NCI-H2081 (cell line): ENCODE results near the gene PSG6.
"Not testable (repeated sequence)": the region's sequence is repeated elsewhere in the genome, so short reads cannot be mapped to it uniquely, and the experiment has no call there.

Experiments used
- DNase-seq, 2 experiments: peaks; one replicate each; lab custom pipeline; 2025; lab: John Stamatoyannopoulos, UW

PSG6 gene

DNA sequence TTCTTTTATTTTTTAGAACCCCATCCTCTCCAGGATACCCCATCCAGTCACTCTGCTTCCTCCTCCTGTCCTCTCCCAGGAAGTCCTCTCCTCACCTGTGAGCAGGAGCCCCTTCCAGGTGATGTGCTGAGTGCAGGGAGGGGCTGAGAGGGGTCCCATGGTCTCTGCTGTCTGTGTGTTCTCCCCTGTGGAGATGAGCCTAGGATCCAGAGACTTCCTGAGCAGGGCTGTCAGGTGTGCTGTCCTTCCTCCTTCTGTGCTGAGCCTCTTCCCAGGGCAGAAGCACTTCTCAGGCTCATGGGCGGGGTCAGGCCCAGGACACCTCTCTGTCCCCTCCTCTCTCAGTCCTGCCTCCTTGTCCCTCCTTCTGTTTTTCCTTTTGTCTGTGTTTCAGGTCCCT lies at the start of gene PSG6:
PSG6 (minus strand) TSS at position 261 of the 400 bp plus-strand sequence; CDS start at position 159, 102 bp downstream.
- DNase-seq, result not testable (repeated sequence)

DNA sequence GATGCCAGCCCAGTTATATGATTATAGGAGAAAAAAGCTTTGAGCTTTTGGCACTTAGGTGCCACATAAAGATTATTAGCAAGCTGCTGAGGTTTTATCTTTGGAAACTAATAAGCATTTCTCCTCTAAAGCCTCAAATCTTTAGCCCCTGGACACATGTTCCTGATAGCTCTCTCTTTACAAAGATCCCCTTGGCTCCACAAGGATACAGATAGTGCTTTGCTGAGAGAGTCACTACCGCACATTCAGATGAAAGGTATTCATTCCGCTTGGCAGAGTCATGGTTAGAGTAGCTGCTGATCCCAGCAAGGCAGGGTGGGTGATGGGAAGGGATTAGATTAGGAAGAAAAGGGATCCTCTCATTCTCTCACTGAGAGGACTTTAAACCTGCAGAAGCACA lies 47.5 kb upstream of the PSG6 start:
- DNase-seq, result no peak

DNA sequence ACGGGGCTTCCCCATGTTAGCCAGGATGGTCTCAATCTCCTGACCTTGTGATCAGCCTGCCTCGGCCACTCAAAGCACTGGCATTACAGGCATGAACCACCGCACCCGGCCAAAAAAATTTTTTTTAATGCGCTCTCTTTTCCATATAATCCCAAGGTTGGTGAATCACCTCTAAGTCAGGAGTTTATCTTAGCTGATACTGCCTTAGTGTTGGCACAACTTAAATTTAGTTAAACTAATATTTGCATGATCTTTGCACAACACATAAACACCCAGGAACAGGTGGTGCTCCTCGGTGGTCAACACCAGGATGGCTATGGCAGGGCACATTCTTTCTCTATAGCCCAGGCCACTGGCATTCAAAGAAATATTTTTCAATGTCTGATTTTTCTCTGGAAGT lies 43.4 kb upstream of the PSG6 start:
- DNase-seq, result no peak

DNA sequence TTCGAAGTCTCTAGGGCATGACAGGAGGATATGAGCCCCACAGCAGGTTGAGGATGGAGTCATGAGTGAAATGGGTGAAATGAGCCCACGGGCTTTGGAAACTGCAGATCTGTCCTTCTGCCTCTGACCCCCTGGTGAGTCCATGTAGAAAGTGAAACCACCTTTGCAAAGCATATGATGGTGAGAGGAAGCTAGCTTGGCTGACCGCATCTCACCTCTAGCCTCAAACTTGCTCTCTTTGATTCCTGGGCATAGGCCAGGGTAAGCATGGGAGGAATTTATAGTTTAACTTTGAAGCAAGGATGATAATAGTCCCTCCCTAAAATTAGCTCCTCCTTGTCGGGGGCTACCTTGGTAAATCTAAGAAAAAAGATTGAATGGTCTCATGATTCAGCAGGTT lies 34.4 kb upstream of the PSG6 start:
- DNase-seq, result not testable (repeated sequence)

DNA sequence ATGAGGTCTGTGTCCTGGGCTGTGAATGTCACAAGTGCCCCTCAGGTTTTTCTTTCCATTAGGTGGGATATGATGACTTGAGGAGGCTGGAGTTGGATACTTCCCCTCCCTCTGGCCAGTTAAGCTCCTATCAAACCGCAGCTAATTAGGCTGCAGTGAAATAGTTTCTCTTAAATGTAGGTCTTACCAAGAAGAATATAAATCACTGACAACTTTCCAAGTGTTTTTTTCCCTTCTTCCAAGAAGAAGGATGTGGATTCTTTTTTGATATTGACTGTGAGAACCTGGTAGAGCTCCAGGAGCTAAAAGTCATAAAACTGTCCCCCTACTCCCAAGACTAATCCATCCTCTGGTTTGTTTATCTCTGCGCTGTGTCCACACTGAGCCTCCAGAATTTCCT lies 33.8 kb upstream of the PSG6 start:
- DNase-seq, result not testable (repeated sequence)

DNA sequence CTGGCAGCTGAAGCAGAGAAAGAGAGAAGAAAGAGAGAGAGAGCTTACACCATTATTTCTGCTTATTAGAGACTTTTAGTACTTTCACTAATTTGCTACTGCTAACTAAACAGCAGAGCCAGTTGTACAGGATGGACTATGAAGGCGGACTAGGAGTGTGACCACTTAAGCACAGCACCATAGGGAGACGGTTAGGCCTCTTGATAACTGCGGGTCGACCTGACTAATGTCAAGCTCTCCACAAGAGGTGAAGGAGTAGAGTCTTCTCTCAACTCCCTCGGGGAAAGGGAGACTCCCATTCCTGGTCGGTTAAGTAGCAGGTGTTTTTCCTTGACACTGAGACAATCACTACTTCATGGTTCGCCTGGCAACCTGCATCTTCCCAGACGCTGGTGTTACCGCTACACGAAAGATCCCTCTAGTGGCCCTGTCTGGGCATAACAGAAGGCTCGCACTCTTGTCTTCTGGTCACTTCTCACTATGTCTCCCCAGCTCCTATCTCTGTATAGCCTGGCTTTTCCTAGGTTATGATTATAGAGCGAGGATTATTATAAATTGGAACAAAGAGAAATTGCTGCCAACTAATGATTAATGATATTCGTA lies 24.6 kb upstream of the PSG6 start:
- DNase-seq, result no peak

DNA sequence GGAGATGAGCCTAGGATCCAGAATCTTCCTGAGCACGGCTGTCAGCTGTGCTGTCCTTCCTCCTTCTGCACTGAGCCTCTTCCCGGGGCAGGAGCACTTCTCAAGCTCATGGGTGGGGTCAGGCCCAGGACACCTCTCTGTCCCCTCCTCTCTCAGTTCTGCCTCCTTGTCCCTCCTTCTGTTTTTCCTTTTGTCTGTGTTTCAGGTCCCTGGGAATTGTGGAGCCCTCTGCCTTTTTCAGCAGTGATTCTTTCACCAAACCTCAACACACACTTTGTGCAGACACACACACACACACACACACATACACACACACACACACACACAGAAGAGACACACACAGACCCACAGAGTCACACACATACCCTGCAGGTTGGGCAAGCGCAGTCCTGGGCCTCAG lies 19.4 kb upstream of the PSG6 start, which contains the start of gene PSG7:
PSG7 (minus strand) TSS at position 101 of the 400 bp plus-strand sequence. CDS start 131 bp downstream, outside the sequence.
- not testable (repeated sequence) for DNase-seq

DNA sequence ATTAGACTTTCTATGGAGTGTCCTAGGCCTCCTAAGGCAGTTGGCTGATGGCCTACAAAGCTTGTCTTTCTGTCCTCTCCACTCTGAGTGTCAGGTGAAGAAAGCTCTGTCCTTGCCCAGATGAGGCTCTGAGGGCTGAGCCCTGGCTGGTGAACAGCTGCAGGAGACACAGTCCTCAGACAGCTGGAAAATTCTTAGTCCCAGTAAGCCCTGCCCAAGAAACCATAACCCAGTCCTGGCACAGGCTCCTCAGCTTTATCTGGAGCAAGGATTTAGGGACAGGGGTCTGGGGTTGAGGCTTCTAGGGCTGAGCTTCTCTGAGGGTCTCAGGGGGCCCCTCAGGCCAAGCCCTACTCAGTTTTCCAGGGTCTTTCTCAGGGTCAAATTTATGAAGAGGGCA lies 17.0 kb upstream of the PSG6 start:
- not testable (repeated sequence) for DNase-seq

DNA sequence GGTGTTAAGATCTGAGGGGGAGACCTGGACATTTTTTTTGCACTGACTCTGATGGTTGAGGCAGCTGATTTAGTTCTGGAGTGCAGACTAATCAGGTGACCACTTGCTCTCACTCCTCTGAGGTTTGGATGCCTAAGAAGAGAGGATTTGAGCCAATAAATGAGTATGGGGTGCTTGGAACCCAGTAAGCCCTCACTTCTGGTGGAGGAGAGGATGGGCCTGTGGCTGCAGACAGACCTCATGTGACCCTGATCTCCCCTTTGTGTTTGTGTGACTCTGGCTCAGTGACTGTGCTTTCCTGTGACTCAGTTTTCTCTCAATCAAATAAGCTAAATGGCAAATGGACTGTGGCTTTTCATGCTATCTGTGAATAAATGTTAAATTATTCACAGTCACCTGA lies 16.5 kb upstream of the PSG6 start:
- DNase-seq, result not testable (repeated sequence)

DNA sequence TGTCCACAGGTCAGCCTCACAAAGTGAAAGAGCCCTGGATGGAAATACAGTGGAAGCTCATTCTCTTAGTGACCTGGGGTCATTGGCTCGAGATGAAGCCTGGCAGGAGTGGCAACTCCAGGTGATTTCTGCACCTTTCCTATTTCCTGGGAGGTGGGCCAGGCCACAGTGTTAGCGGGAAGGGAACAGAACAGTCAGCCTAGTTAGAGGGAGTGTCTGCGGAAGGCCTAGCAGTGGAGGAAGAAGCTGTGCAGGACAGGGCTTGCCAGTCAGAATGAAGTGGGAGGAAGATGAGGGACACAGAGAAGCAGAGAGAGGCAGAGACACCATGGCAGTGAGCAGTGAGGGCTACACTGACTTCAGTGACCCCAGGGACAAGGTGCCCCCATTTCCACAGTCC lies 15.7 kb upstream of the PSG6 start:
- not testable (repeated sequence) for DNase-seq

DNA sequence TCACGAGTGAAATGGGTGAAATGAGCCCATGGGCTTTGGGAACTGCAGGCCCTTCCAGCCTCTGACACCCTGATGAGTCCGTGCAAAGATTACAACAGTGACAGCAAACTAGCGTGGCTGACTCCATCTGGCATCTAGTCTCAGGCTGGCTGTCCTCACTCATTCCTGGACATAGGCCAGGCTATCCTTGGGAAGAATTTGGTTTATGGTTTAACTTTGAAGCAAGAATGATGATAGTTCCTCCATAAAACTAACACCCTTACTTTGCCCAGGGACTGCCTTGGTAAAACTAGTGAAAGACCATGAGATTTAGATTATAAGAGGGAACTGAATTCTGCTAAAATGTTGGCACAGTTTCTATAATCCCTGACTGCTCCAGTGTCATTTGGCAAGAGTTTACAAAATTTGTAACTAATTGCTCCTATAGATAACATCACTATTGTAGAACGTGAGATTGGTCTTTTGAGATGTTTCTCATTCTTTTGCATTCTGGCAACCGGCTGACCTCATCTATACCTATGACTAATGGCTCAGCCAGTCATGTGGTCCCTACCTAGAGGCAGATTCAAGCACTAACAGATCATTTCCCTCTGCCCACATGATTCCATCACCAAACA lies 14.9 kb upstream of the PSG6 start:
- DNase-seq, result not testable (repeated sequence)

DNA sequence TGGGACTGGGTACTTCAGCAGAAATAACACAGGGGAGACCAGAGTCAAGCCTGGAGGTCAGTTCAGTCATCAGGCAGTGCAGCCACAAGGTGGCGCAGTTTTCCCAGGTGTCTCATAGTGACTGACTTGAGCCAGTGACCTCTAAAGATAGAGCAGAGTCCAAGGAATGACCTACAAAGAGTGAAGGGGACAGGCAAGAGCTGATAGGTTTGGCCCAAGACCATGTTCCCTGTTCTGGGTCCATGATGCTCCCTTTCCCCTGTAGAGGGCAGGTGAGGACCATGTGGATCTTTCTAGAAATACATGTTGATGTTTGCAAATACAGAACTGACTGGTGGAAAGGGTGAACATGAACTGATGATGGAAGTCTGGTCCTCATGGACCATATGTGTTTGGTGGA lies 12.5 kb upstream of the PSG6 start:
- DNase-seq, result not testable (repeated sequence)

DNA sequence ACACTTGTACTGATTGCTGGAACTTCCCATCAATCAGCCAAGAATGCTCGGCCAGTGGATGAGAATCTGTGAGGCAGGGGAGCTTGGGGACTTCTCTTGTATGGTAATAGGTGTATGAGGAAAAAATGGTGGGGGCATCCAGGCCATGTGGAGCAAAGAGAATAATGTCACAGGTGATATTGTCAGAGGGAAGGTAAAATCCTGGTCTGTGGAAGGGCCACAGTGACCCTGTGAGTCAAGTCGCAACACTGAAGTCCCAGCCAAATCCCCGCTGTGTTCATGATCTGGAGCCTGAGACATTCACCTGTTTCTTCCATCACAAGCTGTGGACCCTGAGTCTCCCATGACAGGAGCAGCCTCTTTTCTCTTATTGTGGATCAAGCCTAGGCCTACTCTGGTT lies 11.2 kb upstream of the PSG6 start:
- no peak for DNase-seq

DNA sequence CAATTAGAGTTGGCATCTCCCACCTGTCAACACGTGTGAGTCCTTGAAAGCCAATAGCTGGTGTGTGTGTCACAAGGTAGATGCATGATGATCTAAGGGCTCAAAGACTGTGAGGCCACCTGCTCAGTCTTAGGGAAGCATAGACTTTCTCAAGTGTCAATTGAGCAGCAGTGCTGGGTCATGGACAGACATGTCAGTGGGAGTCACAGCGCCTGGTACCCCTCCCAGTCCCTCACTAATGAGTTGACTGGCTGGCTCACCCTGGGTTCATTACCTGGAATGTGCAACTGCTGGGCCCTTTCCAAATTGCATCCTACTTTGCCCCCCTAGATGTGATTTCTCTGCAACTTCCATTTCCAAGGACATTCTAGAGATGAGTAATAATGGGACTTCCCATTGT lies 9.1 kb upstream of the PSG6 start:
- no peak for DNase-seq

DNA sequence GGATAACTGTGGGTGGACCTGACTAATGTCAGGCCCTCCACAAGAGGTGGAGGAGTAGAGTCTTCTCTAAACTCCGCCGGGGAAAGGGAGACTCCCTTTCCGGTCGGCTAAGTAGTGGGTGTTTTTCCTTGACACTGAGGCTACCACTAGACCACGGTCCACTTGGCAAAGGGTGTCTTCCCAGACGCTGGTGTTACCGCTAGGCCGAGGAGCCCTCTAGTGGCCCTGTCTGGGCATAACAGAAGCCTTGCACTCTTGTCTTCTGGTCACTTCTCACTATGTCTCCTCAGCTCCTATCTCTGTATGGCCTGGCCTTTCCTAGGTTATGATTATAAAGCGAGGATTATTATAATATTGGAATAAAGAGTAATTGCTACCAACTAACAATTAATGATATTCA lies 5.4 kb upstream of the PSG6 start:
- DNase-seq, result not testable (repeated sequence)

DNA sequence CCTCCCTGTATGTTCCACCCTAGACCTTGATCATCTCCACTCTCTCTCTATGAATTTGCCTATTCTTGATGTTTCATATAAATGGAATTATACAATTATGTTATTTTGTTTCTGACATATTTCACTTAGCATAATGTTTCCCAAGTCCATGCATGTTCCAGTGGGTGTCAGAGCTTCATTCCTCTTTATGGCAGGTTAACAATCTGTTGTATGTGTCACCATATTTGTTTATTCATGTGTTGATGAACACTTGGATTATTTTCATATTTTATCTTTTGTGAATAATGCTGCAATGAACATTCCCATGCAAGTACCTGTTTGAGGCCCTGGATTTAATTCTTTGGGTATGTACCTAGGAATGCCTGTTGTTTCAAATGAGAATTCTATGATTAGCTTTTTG lies 3.3 kb upstream of the PSG6 start:
- not testable (repeated sequence) for DNase-seq

DNA sequence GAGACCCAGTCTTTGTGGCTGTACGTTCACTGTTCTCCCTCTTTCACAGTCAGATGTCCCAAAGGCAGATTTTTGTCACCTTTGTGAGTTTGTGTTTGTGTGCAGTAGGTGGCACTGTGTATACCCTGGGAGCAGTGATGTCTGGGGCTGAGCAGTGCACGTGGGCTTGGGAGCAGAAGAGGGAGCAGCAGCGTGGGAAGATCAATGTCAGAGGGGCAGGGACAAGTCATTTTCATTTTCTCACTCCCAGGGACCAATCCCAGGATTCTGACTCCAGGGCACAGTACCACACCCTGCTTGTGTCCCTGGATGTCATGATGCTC lies 2.0 kb upstream of the PSG6 start:
- no peak for DNase-seq

DNA sequence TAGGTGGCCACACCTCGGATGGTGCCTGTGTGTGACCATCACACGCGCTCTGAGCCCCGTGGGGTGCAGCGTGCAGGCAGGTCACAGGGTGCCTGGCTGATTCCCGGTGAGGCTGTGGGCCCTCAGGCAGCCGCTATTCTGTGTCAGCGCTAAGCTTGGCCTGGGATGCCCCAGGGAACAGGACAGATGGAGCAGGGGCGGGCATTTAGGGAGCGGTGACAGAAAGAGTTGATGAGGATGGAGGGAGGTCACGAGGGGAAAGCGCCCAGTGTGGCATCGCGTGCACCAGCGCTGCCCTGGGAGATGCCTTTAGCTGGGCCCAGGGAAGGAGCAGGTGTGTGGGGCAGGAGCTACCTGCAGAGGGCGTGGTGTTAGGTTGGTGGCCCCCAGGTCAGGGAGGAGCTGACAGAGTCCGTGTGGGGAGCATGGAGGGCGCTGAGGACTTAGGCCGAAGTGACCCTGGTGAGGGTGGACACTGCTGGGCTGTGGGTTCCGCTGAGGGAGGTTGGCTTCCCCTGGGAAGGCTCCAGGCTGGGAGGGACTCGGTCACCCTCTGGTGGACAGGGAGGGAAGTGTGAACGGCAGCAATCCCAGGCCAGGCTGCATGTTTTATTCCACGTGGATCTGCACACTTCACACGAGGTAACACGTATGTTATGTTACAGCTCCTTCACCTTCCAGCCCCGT lies 1.5 kb upstream of the PSG6 start:
- DNase-seq, result not testable (repeated sequence)

DNA sequence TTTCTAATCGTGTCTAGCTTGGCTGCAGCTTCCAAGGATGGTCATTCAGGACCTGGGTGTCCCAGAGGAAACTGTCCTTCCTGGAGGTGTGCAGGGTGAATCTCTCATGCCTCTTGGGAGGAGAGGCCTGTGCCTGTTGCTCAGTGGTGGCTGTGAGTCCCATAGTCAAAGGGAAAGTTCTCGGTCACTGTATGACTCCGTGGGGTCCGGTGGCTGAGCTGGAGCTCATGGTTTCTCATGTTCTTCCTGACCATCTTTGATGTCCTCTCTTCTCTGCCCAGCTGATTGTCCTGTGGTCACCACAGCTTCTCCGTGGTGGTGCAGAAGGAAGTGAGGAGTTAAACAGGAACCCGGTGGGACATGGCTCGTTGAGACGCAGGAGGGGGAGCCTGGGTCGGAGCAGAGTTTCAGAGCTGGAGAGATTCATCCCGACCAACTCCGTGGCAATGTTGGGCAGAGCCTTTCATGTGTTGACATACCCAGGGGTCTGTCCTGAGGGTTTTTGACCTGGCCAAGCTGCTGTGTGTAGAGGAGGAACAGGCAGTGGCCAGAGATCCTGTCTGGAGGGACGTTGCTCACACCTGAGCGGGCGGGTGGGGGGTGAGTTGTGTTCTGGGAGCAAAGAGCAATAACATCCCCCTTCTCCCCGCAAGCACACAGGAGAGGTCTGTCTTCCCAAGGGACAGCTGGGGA lies 829 bp upstream of the PSG6 start:
- not testable (repeated sequence) for DNase-seq

DNA sequence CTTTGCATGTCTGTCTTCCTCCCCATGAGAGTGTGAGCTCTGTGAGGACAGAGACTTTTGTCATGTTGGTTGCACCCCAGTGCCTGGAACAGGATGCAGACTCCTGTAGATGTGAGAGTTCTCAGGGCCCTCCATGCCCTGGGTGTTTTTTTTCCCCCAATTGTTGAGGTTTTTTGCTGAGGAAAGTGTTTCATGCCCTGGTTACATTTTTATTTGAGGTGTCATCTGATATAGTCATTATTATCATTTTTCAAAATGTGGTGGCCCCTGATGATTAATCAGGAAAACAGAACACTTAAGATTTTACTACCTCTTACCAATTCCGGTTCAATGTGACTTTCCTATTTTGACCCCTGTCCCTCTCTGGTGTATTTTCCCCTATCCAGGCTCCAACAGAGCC lies 763 bp downstream of the PSG6 start:
- DNase-seq, result not testable (repeated sequence)

DNA sequence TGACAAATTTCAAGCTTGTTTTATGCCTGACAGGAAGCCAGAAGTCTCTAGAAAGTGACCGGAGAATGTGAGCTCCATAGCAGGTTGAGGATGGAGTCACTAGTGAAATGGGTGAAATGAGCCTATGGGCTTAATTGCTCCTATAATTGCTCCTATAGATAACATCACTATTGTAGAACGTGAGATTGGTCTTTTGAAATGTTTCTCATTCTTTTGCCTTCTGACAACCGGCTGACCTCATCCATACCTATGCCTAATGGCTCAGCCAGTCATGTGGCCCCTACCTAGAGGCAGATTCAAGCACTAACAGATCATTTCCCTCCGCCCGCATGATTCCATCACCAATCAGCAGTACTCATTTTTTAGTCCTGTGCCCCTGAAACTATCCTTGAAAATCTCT lies 4.2 kb downstream of the PSG6 start:
- not testable (repeated sequence) for DNase-seq

DNA sequence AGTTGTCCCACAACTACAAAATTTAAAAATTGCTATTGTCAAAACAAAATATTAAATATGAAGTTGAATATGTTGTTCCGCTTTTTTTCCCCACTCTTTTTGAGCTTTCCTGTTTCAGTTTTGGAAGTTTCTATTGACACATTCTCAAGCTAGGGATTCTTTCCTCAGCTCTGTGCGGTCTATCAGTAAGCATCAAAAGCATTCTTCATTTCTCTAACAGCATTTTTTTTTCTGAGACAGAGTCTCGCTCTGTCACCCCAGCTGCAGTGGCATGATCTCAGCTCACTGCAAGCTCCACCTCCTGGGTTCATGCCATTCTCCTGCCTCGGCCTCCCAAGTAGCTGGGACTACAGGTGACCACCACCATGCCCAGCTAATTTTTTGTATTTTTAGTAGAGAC lies 4.8 kb downstream of the PSG6 start:
- not testable (repeated sequence) for DNase-seq

DNA sequence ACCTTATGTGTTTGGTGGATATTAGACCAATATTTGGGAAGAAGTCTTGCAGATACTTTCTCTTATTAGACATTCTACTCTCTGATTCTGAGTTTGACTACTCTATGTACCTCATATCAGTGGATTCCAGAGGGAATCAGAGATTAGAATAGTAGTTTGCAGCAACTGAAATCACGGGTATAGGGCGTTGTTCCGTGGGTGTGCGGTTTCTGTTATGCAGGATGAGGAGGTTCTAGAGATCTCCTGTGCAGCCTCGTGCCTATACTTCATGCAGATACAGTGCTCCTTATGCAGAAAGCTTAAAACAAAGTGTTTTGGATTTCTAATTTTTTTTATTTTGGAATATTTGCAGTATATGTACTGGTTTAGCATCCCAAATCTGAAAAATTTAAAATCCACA lies 6.0 kb downstream of the PSG6 start:
- DNase-seq, result not testable (repeated sequence)
